K562 (cell line): ENCODE data around the gene PNPLA7. TPM values are rescaled to one million over a fixed set of nuclear protein-coding genes. Genes with fewer than 3 reads are reported as not detected.

Source experiments
- ATAC-seq: fragments of 200-7000 bp; cut with Tn5 transposase; 3 replicates; pipeline ENCODE4 v1.9.1; 2020; ENCODE audit warnings: moderate library complexity
- BruUV-seq: library from RNA; stranded (reverse); fragments of 400-500 nt; replicated peaks from 2 replicates; lab custom pipeline; 2021; lab: Mats Ljungman, UMichigan
- CTCF ChIA-PET: fragments of 300-600 bp; formaldehyde crosslinking; extraction: SDS; loops from one replicate; lab custom pipeline; 2021; ENCODE audit warnings: low intra/inter-chr PET ratio; lab: Yijun Ruan, JAX
- POLR2A ChIA-PET: fragments of 300-600, 350-650 bp; sonication (Branson Sonifier 250); formaldehyde crosslinking; extraction: SDS; loops from one replicate; lab custom pipeline; 2021; ENCODE audit warnings: antibody characterized with exemption, inconsistent platforms; lab: Yijun Ruan, JAX
- DNase-seq, 4 experiments: peaks; one replicate each; pipeline versions ENCODE4 v3.0.0 to v3.0.0-alpha.2; 2011 to 2018; ENCODE audit warnings: low spot score in 3 of 4, mixed read lengths in 3 of 4; ENCODE audit errors: extremely low read depth in 1 of 4
- FAIRE-seq: peaks from 2 replicates; lab custom pipeline; 2011; peaks lifted over from hg19 to GRCh38; lab: Jason Lieb, UNC
- H2AFZ ChIP-seq: 2 replicates; pipeline ENCODE4 v1.6.0; 2011; ENCODE audit warnings: low read depth, low read length, control low read depth, inconsistent platforms
- H3K27ac ChIP-seq: fragments of 200-600 bp; 3 replicates; pipeline ENCODE4 v1.8.0; 2011; ENCODE audit warnings: low read depth, mild to moderate bottlenecking, control low read depth, inconsistent platforms, low read length, moderate library complexity, mixed read lengths; ENCODE audit errors: extremely low read depth
- H3K27me3 ChIP-seq, 2 experiments: fragments of 300-600 bp in 1 of 2; 2 replicates in 1 of 2; 3 replicates in 1 of 2; pipeline versions ENCODE4 v1.6.0 to v1.8.0; 2011; ENCODE audit warnings: inconsistent platforms in 2 of 2, low read length in 2 of 2, mild to moderate bottlenecking in 1 of 2, mixed read lengths in 1 of 2, moderate library complexity in 1 of 2; ENCODE audit not compliant: control insufficient read depth in 2 of 2, insufficient read depth in 2 of 2
- H3K36me3 ChIP-seq: fragments of 300-600 bp; 3 replicates; pipeline ENCODE4 v1.8.0; 2011; ENCODE audit warnings: mild to moderate bottlenecking, low read length, inconsistent platforms; ENCODE audit not compliant: control insufficient read depth, insufficient read depth
- H3K4me1 ChIP-seq, 2 experiments: fragments of 200-600 bp in 1 of 2; replicated peaks in 1 of 2; 2 replicates in 1 of 2; 3 replicates in 1 of 2; pipeline versions ENCODE4 v1.5.1 to v1.8.0; 2011; ENCODE audit warnings: inconsistent platforms in 2 of 2, low read length in 2 of 2, mild to moderate bottlenecking in 1 of 2, mixed read lengths in 1 of 2, moderate library complexity in 1 of 2; ENCODE audit not compliant: control insufficient read depth in 2 of 2, insufficient read depth in 2 of 2
- H3K4me2 ChIP-seq: 2 replicates; pipeline ENCODE4 v1.6.1; 2011; ENCODE audit warnings: low read length, control low read depth, inconsistent platforms, mixed read lengths; ENCODE audit not compliant: insufficient read depth
- H3K4me3 ChIP-seq: fragments of 200-600 bp; sonication (generic), shearing (Covaris generic); 2 replicates; pipeline ENCODE4 v1.5.1; 2016; ENCODE audit warnings: control low read depth, inconsistent platforms
- H3K79me2 ChIP-seq: fragments of 200-600 bp; 3 replicates; pipeline ENCODE4 v1.8.0; 2011; ENCODE audit warnings: low read length, inconsistent platforms; ENCODE audit not compliant: control insufficient read depth, insufficient read depth
- H3K9ac ChIP-seq, 2 experiments: 2 replicates each; pipeline versions ENCODE4 v1.6.0 to v1.6.1; 2011; ENCODE audit warnings: low read depth in 2 of 2, low read length in 2 of 2, control low read depth in 1 of 2, inconsistent platforms in 1 of 2, mild to moderate bottlenecking in 1 of 2, mixed read lengths in 1 of 2; ENCODE audit not compliant: insufficient read depth in 1 of 2
- H3K9me1 ChIP-seq: one replicate; pipeline ENCODE4 v1.6.0; 2011; ENCODE audit warnings: inconsistent platforms, mild to moderate bottlenecking, low read length, moderate library complexity; ENCODE audit not compliant: control insufficient read depth, insufficient read depth
- H3K9me3 ChIP-seq: replicated peaks from 2 replicates; pipeline ENCODE4 v1.5.1; 2011; ENCODE audit warnings: low read depth, low read length, inconsistent platforms; ENCODE audit not compliant: control insufficient read depth, insufficient read depth
- H4K20me1 ChIP-seq: replicated peaks from 2 replicates; pipeline ENCODE4 v1.6.1; 2011; ENCODE audit warnings: low read length, inconsistent platforms, mixed read lengths; ENCODE audit not compliant: control insufficient read depth, insufficient read depth
- C11orf30 ChIP-seq: fragments of 450-650 bp; IDR thresholded peaks from 2 replicates; pipeline ENCODE4 v1.6.1; 2016; ENCODE audit warnings: low read depth, mild to moderate bottlenecking
- MAFF ChIP-seq: IDR thresholded peaks from 2 replicates; pipeline ENCODE4 v1.6.1; 2012; ENCODE audit warnings: low read length, improper control_type of control experiment
- MAFG ChIP-seq: fragments of 450-650 bp; conservative IDR thresholded peaks from 2 replicates; pipeline ENCODE4 v1.6.1; 2016; ENCODE audit warnings: missing genetic modification characterization, missing compliant biosample characterization
- MAFK ChIP-seq: IDR thresholded peaks from 2 replicates; pipeline ENCODE4 v1.6.1; 2011; ENCODE audit warnings: low read length, improper control_type of control experiment
- PHF21A ChIP-seq: fragments of 450-650 bp; IDR thresholded peaks from 2 replicates; pipeline ENCODE4 v1.6.1; 2017; ENCODE audit warnings: low read depth, borderline replicate concordance
- ZBTB2 ChIP-seq: fragments of 450-650 bp; IDR thresholded peaks from 2 replicates; pipeline ENCODE4 v1.6.1; 2016; ENCODE audit warnings: antibody characterized with exemption
- ZNF316 ChIP-seq: fragments of 450-650 bp; IDR thresholded peaks from 2 replicates; pipeline ENCODE4 v1.6.1; 2016
- WGBS: fragments of 100-300 bp; shearing (Covaris generic); methylation state at CpG from one replicate; pipeline ENCODE4 v1.1.6; 2016; ENCODE audit warnings: low coverage, mixed read lengths; ENCODE audit not compliant: insufficient coverage; ENCODE audit errors: missing lambda C conversion rate; 5-methylcytosine and 5-hydroxymethylcytosine counted together
- in situ Hi-C: fragments of 300-500 bp; cut with MboI; formaldehyde crosslinking; loops from 4 replicates; pipeline ENCODE4 v1.15.0; 2018; ENCODE audit warnings: inconsistent platforms, mixed read lengths
- intact Hi-C: fragments of 100-400 bp; cut with micrococcal nuclease; formaldehyde crosslinking; loops from 2 replicates; pipeline ENCODE4 v1.14.2; 2022
- polyA plus RNA-seq, 8 experiments: library from polyadenylated mRNA; depleted of rRNA in 4 of 8; stranded (reverse) in 5 of 8; unstranded in 3 of 8; fragments of >200 nt; fragmentation: Nextera tagmentation in 2 of 8; fragmentation: Illumina TruSeq in 1 of 8; extraction: Ambion mirVana in 2 of 8; extraction: Trizol in 1 of 8; gene quantifications; 2 replicates each; pipeline versions ENCODE4 v1.2.1 to v1.2.3, GENCODE V29; 2011 to 2014; ENCODE audit warnings: inconsistent platforms in 1 of 8, missing spikeins in 1 of 8
- total RNA-seq, 7 experiments: library from RNA; depleted of rRNA in 6 of 7; stranded (reverse); fragments of >200 nt in 6 of 7; fragmentation: Illumina TruSeq in 2 of 7; extraction: Trizol in 2 of 7; gene quantifications; 2 replicates each; pipeline versions ENCODE4 v1.2.1 to v1.2.3, GENCODE V29; 2011 to 2021; ENCODE audit warnings: low replicate concordance in 1 of 7

The PNPLA7 gene
- total and polyA plus RNA-seq, 9 of the 15 experiments (the other 6 are each of a cell fraction or from before 2014, with no cell fraction given): 0.01 to 0.85 (median 0.19) TPM; not detected in 1

- Histone ChIP-seq H3K9me1 (peaks cover 8% of the 10 kb centered on the region), H3K36me3 (peaks cover 75% of the 10 kb centered on the region; the same call in 2 of the 3 replicates)
- POLR2A ChIA-PET: interaction anchor here (0.6 to 1.5 kb wide), 5 partner anchors 7 to 315 kb away, joined by 3 to 5 read pairs (median 4); partner anchors contain the start of gene ZMYND19
Observed at GRCh38 chr9:137580954-137581322, 30.7 kb upstream of the PNPLA7 start.

More at GRCh38 chr9:137580954-137581322, 30.7 kb upstream of the PNPLA7 start:
- Histone ChIP-seq H4K20me1 (peaks cover 4% of the 10 kb centered on the region; the same call in 1 of the 2 replicates), H3K9ac (peak overlapping the region in 1 of 2 experiments; percentile 80; a peak in 2 of 4 replicates), H2AFZ (no peak overlapping the region), H3K27ac (no peak overlapping the region)
- FAIRE-seq: no peak
- CTCF ChIA-PET: no interaction called here
- 86% methylated on average over 4 of the region's 4 CpGs for WGBS
- BruUV-seq: no TSS peak
- TF ChIP-seq PHF21A (no peak), ZNF316 (peak; percentile 79), C11orf30 (peak; percentile 77), MAFK (peak; percentile 44; the same call in 1 of the 2 replicates), ZBTB2 (no peak), MAFF (peak; percentile 47), MAFG (tag) (peak; percentile 67)
- TF ChIP-seq, all 486 proteins: peak for 5
- H3K79me2 ChIP-seq: peaks cover 28% of the 10 kb centered on the region
- no peaks in the 10 kb centered on the region for H3K27me3 ChIP-seq
- H3K4me3 ChIP-seq: no peak overlapping the region
- in situ Hi-C loops: no loop called here
- no peaks in the 10 kb centered on the region for H3K9me3 ChIP-seq
- ATAC-seq: no peak
- peaks cover 16 to 59% of the 10 kb centered on the region in 2 experiments for H3K4me1 ChIP-seq
- DNase-seq: no peak
- intact Hi-C loops: loop anchor here (10.0 kb wide), 1 partner anchor 94 kb away; no protein-coding TSS in a partner anchor
- no peak overlapping the region for H3K4me2 ChIP-seq
